ENCODE data around the gene HIRIP3.

- TF ChIP-seq CTCF (IDR thresholded peaks at IDR 0.05) (no peak), POLR2A (IDR thresholded peaks at IDR 0.05) (no peak)
Observed at GRCh38 chr16:30007378-30007895, 12.0 kb upstream of the HIRIP3 start.

All from body of pancreas (tissue), 4 donors.